ENCODE results near the gene ATR.
"Not testable (repeated sequence)": the region's sequence is repeated elsewhere in the genome, so short reads cannot be mapped to it uniquely, and the experiment has no call there.

ATR gene

GRCh38 chr3:142592268-142592667 is 13.7 kb upstream of the ATR start:
- not testable (repeated sequence) for DNase-seq

GRCh38 chr3:142588703-142589102 is 10.2 kb upstream of the ATR start:
- DNase-seq, result no peak

- DNase-seq, result no peak
These were observed 8.4 kb upstream of the ATR start for GRCh38 chr3:142586803-142587406.

GRCh38 chr3:142581070-142581469 is 2.5 kb upstream of the ATR start:
- not testable (repeated sequence) for DNase-seq

- DNase-seq, result no peak
These were observed 1.5 kb upstream of the ATR start for GRCh38 chr3:142580061-142580423.

- DNase-seq, result no peak
These were observed 721 bp downstream of the ATR start for GRCh38 chr3:142577696-142578328.

- DNase-seq, result no peak
These were observed 1.7 kb downstream of the ATR start for GRCh38 chr3:142576792-142577191.

- no peak for DNase-seq
These were observed 3.9 kb downstream of the ATR start for GRCh38 chr3:142574665-142575064.

GRCh38 chr3:142574223-142574622 is 4.3 kb downstream of the ATR start:
- DNase-seq, result not testable (repeated sequence)

- DNase-seq, result not testable (repeated sequence)
These were observed 9.1 kb downstream of the ATR start for GRCh38 chr3:142569422-142569821.

GRCh38 chr3:142568393-142569017 is 10.0 kb downstream of the ATR start:
- no peak for DNase-seq

GRCh38 chr3:142566096-142566495 is 12.4 kb downstream of the ATR start:
- no peak for DNase-seq

GRCh38 chr3:142563496-142563997 is 15.0 kb downstream of the ATR start:
- DNase-seq, result no peak

- no peak for DNase-seq
These were observed 18.4 kb downstream of the ATR start for GRCh38 chr3:142560118-142560517.

GRCh38 chr3:142553741-142554140 is 24.8 kb downstream of the ATR start:
- DNase-seq, result no peak

GRCh38 chr3:142552579-142552978 is 26.0 kb downstream of the ATR start:
- not testable (repeated sequence) for DNase-seq

GRCh38 chr3:142549986-142550385 is 28.5 kb downstream of the ATR start:
- DNase-seq, result no peak

- DNase-seq, result no peak
These were observed 35.2 kb downstream of the ATR start for GRCh38 chr3:142543307-142543706.

- no peak for DNase-seq
These were observed 36.5 kb downstream of the ATR start for GRCh38 chr3:142542054-142542453.

- no peak for DNase-seq
These were observed 42.0 kb downstream of the ATR start for GRCh38 chr3:142536519-142536918.

- no peak for DNase-seq
These were observed 44.0 kb downstream of the ATR start for GRCh38 chr3:142534543-142534942.

GRCh38 chr3:142530296-142530695 is 48.2 kb downstream of the ATR start:
- no peak for DNase-seq

GRCh38 chr3:142523921-142524566 is 54.5 kb downstream of the ATR start:
- no peak for DNase-seq

- DNase-seq, result no peak
These were observed 69.5 kb downstream of the ATR start for GRCh38 chr3:142509079-142509478.
